Mucosa of descending colon (tissue), 3 donors: ENCODE data around the gene CELF2. TPM values are rescaled to one million over a fixed set of nuclear protein-coding genes. Genes with fewer than 3 reads are reported as not detected.

Source experiments
- ATAC-seq: fragments of 200-7000 bp; cut with Tn5 transposase; one replicate; pipeline ENCODE4 v1.9.1; 2020; ENCODE audit warnings: mild to moderate bottlenecking, moderate library complexity
- DNase-seq, 3 donors: peaks; one replicate each; pipeline ENCODE4 v3.0.0-alpha.2; 2020
- H3K36me3 ChIP-seq: fragments of 200-600 bp; one replicate; pipeline ENCODE4 v1.8.0; 2021; ENCODE audit warnings: low read depth, mild to moderate bottlenecking
- H3K4me1 ChIP-seq: fragments of 200-600 bp; one replicate; pipeline ENCODE4 v1.8.0; 2021; ENCODE audit warnings: low read depth, mild to moderate bottlenecking
- H3K4me3 ChIP-seq: fragments of 200-600 bp; one replicate; pipeline ENCODE4 v1.8.0; 2021; ENCODE audit warnings: mild to moderate bottlenecking
- H3K9me3 ChIP-seq: fragments of 200-600 bp; one replicate; pipeline ENCODE4 v1.8.0; 2021; ENCODE audit warnings: mild to moderate bottlenecking
- intact Hi-C, 2 donors: fragments of 100-400 bp; cut with DNase I in 1 of 2; cut with micrococcal nuclease in 1 of 2; formaldehyde crosslinking; loops; one replicate each; pipeline versions ENCODE4 v1.11.0 to v1.11.1; 2022; cut with DNase I, micrococcal nuclease
- total RNA-seq, 3 donors: library from RNA; stranded (reverse); fragmentation: NEBNext Ultra II Directional in 2 of 3; extraction: Animal tissue kit (Norgen Biotek cat#: 25700) in 2 of 3; gene quantifications; one replicate each; pipeline versions ENCODE4 v1.2.1 to v1.2.4, GENCODE V29; 2021 to 2023
- TF ChIP-seq, protein P1 (sequence below): fragments of 200-600 bp; IDR thresholded peaks from one replicate; pipeline ENCODE4 v1.8.0; 2022; ENCODE audit warnings: antibody characterized with exemption, mild to moderate bottlenecking
- donor health status: DM: no; HTN: no; CAD: no; lungs with moderate emphysema.
- donor health status: DM: no; HTN: no; CAD: no.
- donor health status: DM: no; HTN: yes; CAD: no.

The CELF2 gene
- total RNA-seq, 3 donors from 2014 or later, result 31.4 to 56.5 (median 36.1) TPM

DNA sequence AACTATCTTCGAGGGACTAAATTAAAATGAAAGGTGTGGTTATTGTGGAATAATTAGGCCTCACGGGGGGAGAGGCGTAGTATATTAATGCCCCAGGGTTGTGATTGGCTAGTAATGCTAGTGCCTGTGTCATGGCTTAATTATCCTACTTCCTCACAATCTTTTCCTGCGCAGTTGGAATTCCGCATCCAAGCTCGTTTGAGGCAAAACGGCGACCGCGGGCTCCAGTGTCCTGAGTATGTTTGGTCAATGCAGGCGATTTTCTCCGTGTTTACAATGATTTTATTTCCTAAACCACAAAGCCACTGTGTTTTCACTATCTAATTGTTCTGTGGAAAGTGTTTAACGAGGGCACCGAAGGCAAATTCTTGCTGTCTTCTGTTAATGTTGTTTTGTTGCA, 282.9 kb downstream of the CELF2 start:
- H3K9me3 ChIP-seq, result no peaks in the 10 kb centered on the region
- no peak for DNase-seq
- ATAC-seq, result no peak
- no peaks in the 10 kb centered on the region for H3K4me1 ChIP-seq
- TF ChIP-seq, protein P1, sequence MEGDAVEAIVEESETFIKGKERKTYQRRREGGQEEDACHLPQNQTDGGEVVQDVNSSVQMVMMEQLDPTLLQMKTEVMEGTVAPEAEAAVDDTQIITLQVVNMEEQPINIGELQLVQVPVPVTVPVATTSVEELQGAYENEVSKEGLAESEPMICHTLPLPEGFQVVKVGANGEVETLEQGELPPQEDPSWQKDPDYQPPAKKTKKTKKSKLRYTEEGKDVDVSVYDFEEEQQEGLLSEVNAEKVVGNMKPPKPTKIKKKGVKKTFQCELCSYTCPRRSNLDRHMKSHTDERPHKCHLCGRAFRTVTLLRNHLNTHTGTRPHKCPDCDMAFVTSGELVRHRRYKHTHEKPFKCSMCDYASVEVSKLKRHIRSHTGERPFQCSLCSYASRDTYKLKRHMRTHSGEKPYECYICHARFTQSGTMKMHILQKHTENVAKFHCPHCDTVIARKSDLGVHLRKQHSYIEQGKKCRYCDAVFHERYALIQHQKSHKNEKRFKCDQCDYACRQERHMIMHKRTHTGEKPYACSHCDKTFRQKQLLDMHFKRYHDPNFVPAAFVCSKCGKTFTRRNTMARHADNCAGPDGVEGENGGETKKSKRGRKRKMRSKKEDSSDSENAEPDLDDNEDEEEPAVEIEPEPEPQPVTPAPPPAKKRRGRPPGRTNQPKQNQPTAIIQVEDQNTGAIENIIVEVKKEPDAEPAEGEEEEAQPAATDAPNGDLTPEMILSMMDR, result no peak
- no peaks in the 10 kb centered on the region for H3K36me3 ChIP-seq
- intact Hi-C loops, result no loop called here
- no peak overlapping the region for H3K4me3 ChIP-seq

DNA sequence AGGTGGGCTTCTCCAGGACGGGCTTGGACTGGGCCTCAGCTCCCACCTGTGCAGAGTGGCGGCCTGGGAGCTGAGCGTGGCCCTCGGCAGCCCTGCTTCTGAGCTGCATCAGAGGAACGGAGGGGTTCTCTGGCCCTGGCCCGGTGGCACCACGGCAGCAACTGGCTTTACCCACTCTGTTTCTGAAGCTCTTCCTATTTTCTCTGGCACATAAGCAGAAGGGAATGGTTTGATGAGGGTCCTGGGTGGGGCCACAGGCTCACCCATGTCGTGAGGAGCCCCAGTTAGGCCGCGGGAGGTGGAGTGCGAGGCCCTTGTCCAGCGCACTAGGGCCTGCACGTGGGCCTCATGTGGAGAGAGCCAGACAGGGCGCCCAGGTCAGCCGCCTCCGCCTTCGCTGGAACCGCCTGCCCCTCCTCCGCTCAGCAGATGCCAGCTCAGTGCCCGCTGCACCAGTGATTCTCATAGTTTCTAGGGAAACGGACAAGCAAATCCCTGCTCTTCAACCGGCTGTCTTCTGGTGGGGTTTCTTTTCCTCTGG, 284.0 kb downstream of the CELF2 start:
- no peaks in the 10 kb centered on the region for H3K9me3 ChIP-seq

DNA sequence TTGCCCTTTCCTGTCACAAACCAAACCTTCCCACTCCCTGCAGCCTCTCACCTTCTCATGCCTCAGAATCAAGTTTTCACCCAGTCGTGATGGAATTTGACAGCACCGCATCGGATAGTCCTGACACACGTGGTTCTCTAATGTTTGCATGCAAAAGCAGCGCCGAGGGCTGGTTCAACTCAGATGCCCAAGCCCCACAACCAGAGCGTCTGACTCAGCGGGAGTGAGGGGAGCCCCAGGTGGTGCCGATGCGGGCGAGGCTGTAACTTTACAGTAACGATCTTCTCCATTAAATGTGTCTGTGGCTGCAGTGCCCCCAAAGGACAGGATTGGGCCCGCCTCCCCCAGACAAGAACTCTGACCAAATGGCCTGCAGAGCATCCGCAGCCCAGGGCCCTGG, 284.5 kb downstream of the CELF2 start:
- H3K4me3 ChIP-seq, result no peak overlapping the region
- DNase-seq, result no peak
- intact Hi-C loops, result no loop called here
- H3K4me1 ChIP-seq, result no peaks in the 10 kb centered on the region
- TF ChIP-seq, protein P1, result no peak
- no peaks in the 10 kb centered on the region for H3K36me3 ChIP-seq
- peaks cover 5% of the 10 kb centered on the region for H3K9me3 ChIP-seq
- ATAC-seq, result no peak

More for the DNA sequence above, 284.0 kb downstream of the CELF2 start:
- no peak overlapping the region for H3K4me3 ChIP-seq
- intact Hi-C loops, result no loop called here
- TF ChIP-seq, protein P1, result no peak
- ATAC-seq, result no peak
- DNase-seq, result no peak
- no peaks in the 10 kb centered on the region for H3K36me3 ChIP-seq
- H3K4me1 ChIP-seq, result no peaks in the 10 kb centered on the region

DNA sequence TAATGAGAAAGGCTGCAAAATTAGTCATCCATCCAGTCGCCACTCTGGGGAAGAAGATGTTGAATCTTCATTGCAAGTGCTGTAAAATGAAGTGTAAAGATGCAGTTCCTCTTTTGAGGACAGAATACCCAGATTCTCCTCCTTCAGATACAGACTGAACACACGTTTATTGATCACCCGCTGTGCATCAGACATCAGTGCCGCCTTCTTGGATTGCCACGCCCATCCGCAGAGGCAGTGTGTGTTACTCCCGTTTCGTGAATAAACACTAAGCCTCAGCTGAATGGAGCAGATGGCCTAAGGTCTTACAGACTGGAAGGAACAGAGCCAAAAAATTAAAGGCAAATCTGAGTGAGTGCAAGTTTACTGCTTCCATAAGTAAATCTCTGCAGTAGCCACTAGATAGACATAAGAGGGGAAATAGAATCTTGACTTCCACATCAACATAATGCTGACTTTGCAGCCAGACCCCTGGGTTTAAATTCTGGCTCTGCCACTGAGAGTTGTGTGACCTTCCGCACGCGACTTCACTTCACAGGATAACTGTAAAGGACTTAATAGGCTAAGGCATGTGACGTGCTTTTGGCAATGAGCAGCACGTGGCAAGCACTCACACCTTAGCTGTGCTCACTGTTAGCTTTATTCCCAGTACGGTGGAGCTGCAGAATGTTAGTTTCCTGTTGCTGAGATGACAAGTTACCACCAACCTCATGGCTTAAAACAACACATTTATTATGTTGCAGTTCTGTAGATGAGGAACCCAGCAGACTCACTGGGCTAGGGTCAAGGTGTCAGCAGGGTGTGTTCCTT, 285.9 kb downstream of the CELF2 start:
- H3K4me3 ChIP-seq, result no peak overlapping the region
- ATAC-seq (no peak), DNase-seq (no peak)
- peaks cover 19% of the 10 kb centered on the region for H3K9me3 ChIP-seq
- intact Hi-C loops, result no loop called here
- no peaks in the 10 kb centered on the region for H3K4me1 ChIP-seq
- TF ChIP-seq, protein P1, result no peak
- no peaks in the 10 kb centered on the region for H3K36me3 ChIP-seq

DNA sequence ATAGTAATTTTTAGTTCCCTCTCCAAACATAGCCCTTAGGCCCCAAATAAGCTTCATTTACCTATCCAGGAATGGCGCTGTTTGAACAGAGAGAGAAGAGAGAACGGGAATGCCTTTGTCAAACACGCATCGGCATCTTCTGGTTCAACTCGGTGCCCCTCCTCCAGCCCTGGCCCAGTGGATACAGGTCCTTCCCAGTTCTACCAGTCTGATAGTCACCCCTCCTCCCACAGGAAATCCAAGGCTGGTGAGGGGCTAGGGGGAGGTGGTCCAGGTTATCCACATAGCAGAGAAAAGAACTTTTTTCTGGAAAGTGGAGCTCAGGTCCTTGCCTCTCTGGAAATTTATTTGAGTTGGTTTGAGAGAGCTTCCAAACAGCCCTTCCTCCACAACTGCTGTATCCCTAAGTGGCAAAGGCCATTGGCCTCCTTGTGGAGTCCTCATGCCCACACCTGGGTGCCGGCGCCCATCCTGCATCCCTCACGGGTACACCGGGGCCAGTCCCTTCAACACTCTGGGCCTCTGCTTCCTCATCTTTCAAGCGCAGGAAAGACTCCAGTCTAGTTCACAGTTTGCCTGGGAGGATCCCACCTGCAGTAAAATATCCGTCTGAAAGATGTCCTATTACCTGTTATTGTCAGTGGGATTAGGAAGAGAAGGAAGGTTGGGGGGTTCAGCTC, 287.4 kb downstream of the CELF2 start:
- no peaks in the 10 kb centered on the region for H3K4me1 ChIP-seq
- H3K9me3 ChIP-seq, result peaks cover 23% of the 10 kb centered on the region
- no peak for DNase-seq
- no peak for ATAC-seq
- H3K4me3 ChIP-seq, result no peak overlapping the region
- intact Hi-C loops, result no loop called here
- TF ChIP-seq, protein P1, result no peak
- no peaks in the 10 kb centered on the region for H3K36me3 ChIP-seq
